ENCODE results near the gene RAB42.
A peak's percentile ranks its signal among the peaks of the same experiment; 100 is the strongest.

RAB42 gene

GRCh38 chr1:28631713-28632112 lies 39.6 kb downstream of the RAB42 start:
- H3K4me1 ChIP-seq (ENCODE audit: control insufficient read depth, insufficient read depth, low read depth, low read length) = peaks cover 1% of the 10 kb centered on the region
- peaks cover under 1% of the 10 kb centered on the region for H3K79me1 ChIP-seq (replicated peaks; ENCODE audit: low read length, poor library complexity, severe bottlenecking)
- no peak overlapping the region for H3K18ac ChIP-seq (ENCODE audit: low read depth in 1 of 2, low read length in 2 of 2)
- H2BK15ac ChIP-seq (ENCODE audit: low read depth, poor library complexity, severe bottlenecking) = no peak overlapping the region
- no peak overlapping the region for H3K4me2 ChIP-seq (ENCODE audit: low read length, poor library complexity, severe bottlenecking)
- no peak overlapping the region for H3K4me3 ChIP-seq (ENCODE audit: insufficient read depth in 1 of 2, low read depth in 1 of 2, low read length in 2 of 2)
- no peak overlapping the region for H2BK12ac ChIP-seq (ENCODE audit: low read length in 2 of 2)
- no peaks in the 10 kb centered on the region for H3K9me3 ChIP-seq (ENCODE audit: control insufficient read depth, low read length)
- no peak overlapping the region for H2BK120ac ChIP-seq (ENCODE audit: low read depth, low read length)
- no peak overlapping the region for H3K4ac ChIP-seq (ENCODE audit: low read depth in 1 of 2, low read length in 2 of 2)
- no peak overlapping the region for H4K91ac ChIP-seq (ENCODE audit: low read length)
- H3K36me3 ChIP-seq (ENCODE audit: control insufficient read depth in 1 of 2, insufficient read depth in 2 of 2, low read depth in 1 of 2, low read length in 2 of 2) = no peaks in the 10 kb centered on the region
- no peak overlapping the region for H3K27ac ChIP-seq (ENCODE audit: low read length, poor library complexity, severe bottlenecking)
- no peak overlapping the region for H3K23ac ChIP-seq (ENCODE audit: low read length in 2 of 2)
- no peak overlapping the region for H4K8ac ChIP-seq (ENCODE audit: low read length)
- H2AK5ac ChIP-seq (ENCODE audit: low read length, severe bottlenecking) = no peak overlapping the region
- no peak overlapping the region for H3K14ac ChIP-seq (ENCODE audit: low read length in 2 of 2)
- no peaks in the 10 kb centered on the region for H3K27me3 ChIP-seq (ENCODE audit: control insufficient read depth in 1 of 2, insufficient read depth in 1 of 2, low read length in 2 of 2)
- no peak overlapping the region for H3K9ac ChIP-seq (ENCODE audit: low read length)
- no peak overlapping the region for H2AFZ ChIP-seq (ENCODE audit: low read depth, low read length)
- no peak overlapping the region for H2BK5ac ChIP-seq (ENCODE audit: low read depth, low read length, poor library complexity, severe bottlenecking)
- DNase-seq = no peak
- no CpG with 5 or more reads among the region's 1 CpG for WGBS

GRCh38 chr1:28632560-28632959 lies 40.5 kb downstream of the RAB42 start:
- no peak overlapping the region for H3K4me3 ChIP-seq (ENCODE audit: insufficient read depth in 1 of 2, low read depth in 1 of 2, low read length in 2 of 2)
- no peak overlapping the region for H2BK12ac ChIP-seq (ENCODE audit: low read length in 2 of 2)
- H3K4me2 ChIP-seq (ENCODE audit: low read length, poor library complexity, severe bottlenecking) = no peak overlapping the region
- no peaks in the 10 kb centered on the region for H3K9me3 ChIP-seq (ENCODE audit: control insufficient read depth, low read length)
- H2BK15ac ChIP-seq (ENCODE audit: low read depth, poor library complexity, severe bottlenecking) = no peak overlapping the region
- no peak overlapping the region for H3K27ac ChIP-seq (ENCODE audit: low read length, poor library complexity, severe bottlenecking)
- no peak overlapping the region for H3K18ac ChIP-seq (ENCODE audit: low read depth in 1 of 2, low read length in 2 of 2)
- no peaks in the 10 kb centered on the region for H3K27me3 ChIP-seq (ENCODE audit: control insufficient read depth in 1 of 2, insufficient read depth in 1 of 2, low read length in 2 of 2)
- DNase-seq = no peak
- H3K14ac ChIP-seq (ENCODE audit: low read length in 2 of 2) = no peak overlapping the region
- H2AFZ ChIP-seq (ENCODE audit: low read depth, low read length) = no peak overlapping the region
- H4K8ac ChIP-seq (ENCODE audit: low read length) = no peak overlapping the region
- H4K91ac ChIP-seq (ENCODE audit: low read length) = no peak overlapping the region
- H3K36me3 ChIP-seq (ENCODE audit: control insufficient read depth in 1 of 2, insufficient read depth in 2 of 2, low read depth in 1 of 2, low read length in 2 of 2) = no peaks in the 10 kb centered on the region
- no peak overlapping the region for H3K9ac ChIP-seq (ENCODE audit: low read length)
- no peak overlapping the region for H2BK120ac ChIP-seq (ENCODE audit: low read depth, low read length)
- H3K79me1 ChIP-seq (replicated peaks; ENCODE audit: low read length, poor library complexity, severe bottlenecking) = peaks cover 5% of the 10 kb centered on the region
- H3K4me1 ChIP-seq (ENCODE audit: control insufficient read depth, insufficient read depth, low read depth, low read length) = peaks cover 1% of the 10 kb centered on the region
- no peak overlapping the region for H2AK5ac ChIP-seq (ENCODE audit: low read length, severe bottlenecking)
- no peak overlapping the region for H3K4ac ChIP-seq (ENCODE audit: low read depth in 1 of 2, low read length in 2 of 2)
- WGBS = 98% methylated on average over 4 of the region's 4 CpGs
- no peak overlapping the region for H2BK5ac ChIP-seq (ENCODE audit: low read depth, low read length, poor library complexity, severe bottlenecking)
- H3K23ac ChIP-seq (ENCODE audit: low read length in 2 of 2) = no peak overlapping the region

- no peak overlapping the region for H4K8ac ChIP-seq (ENCODE audit: low read length)
- no peak overlapping the region for H2AK5ac ChIP-seq (ENCODE audit: low read length, severe bottlenecking)
- H3K4me2 ChIP-seq (ENCODE audit: low read length, poor library complexity, severe bottlenecking) = no peak overlapping the region
- no peaks in the 10 kb centered on the region for H3K9me3 ChIP-seq (ENCODE audit: control insufficient read depth, low read length)
- H3K14ac ChIP-seq (ENCODE audit: low read length in 2 of 2) = no peak overlapping the region
- no peak overlapping the region for H2BK15ac ChIP-seq (ENCODE audit: low read depth, poor library complexity, severe bottlenecking)
- H3K27me3 ChIP-seq (ENCODE audit: control insufficient read depth in 1 of 2, insufficient read depth in 1 of 2, low read length in 2 of 2) = no peaks in the 10 kb centered on the region
- no peak overlapping the region for H2AFZ ChIP-seq (ENCODE audit: low read depth, low read length)
- H3K4ac ChIP-seq (ENCODE audit: low read depth in 1 of 2, low read length in 2 of 2) = no peak overlapping the region
- WGBS = 100% methylated on average over 1 of the region's 1 CpG
- H2BK12ac ChIP-seq (ENCODE audit: low read length in 2 of 2) = no peak overlapping the region
- peak overlapping the region; percentile 94 for H3K9ac ChIP-seq (ENCODE audit: low read length)
- no peak overlapping the region for H2BK120ac ChIP-seq (ENCODE audit: low read depth, low read length)
- peaks cover 9% of the 10 kb centered on the region for H3K4me1 ChIP-seq (ENCODE audit: control insufficient read depth, insufficient read depth, low read depth, low read length)
- H4K91ac ChIP-seq (ENCODE audit: low read length) = no peak overlapping the region
- H2BK5ac ChIP-seq (ENCODE audit: low read depth, low read length, poor library complexity, severe bottlenecking) = no peak overlapping the region
- DNase-seq = peak; percentile 38
- H3K23ac ChIP-seq (ENCODE audit: low read length in 2 of 2) = no peak overlapping the region
- H3K27ac ChIP-seq (ENCODE audit: low read length, poor library complexity, severe bottlenecking) = no peak overlapping the region
- H3K4me3 ChIP-seq (ENCODE audit: insufficient read depth in 1 of 2, low read depth in 1 of 2, low read length in 2 of 2) = no peak overlapping the region
- H3K36me3 ChIP-seq (ENCODE audit: control insufficient read depth in 1 of 2, insufficient read depth in 2 of 2, low read depth in 1 of 2, low read length in 2 of 2) = peaks cover 0 to 7% of the 10 kb centered on the region in 2 experiments
- H3K79me1 ChIP-seq (replicated peaks; ENCODE audit: low read length, poor library complexity, severe bottlenecking) = peaks cover 8% of the 10 kb centered on the region
- H3K18ac ChIP-seq (ENCODE audit: low read depth in 1 of 2, low read length in 2 of 2) = no peak overlapping the region
Measured at GRCh38 chr1:28640766-28641165, 48.7 kb downstream of the RAB42 start.

GRCh38 chr1:28642056-28642846 lies 50.2 kb downstream of the RAB42 start:
- H3K4me2 ChIP-seq (ENCODE audit: low read length, poor library complexity, severe bottlenecking) = peak overlapping the region; percentile 77
- peak overlapping the region in 1 of 2 experiments; percentile 95 for H3K23ac ChIP-seq (ENCODE audit: low read length in 2 of 2)
- H3K36me3 ChIP-seq (ENCODE audit: control insufficient read depth in 1 of 2, insufficient read depth in 2 of 2, low read depth in 1 of 2, low read length in 2 of 2) = peaks cover 0 to 7% of the 10 kb centered on the region in 2 experiments
- H3K14ac ChIP-seq (ENCODE audit: low read length in 2 of 2) = peak overlapping the region in 1 of 2 experiments; percentile 97
- H3K27me3 ChIP-seq (ENCODE audit: control insufficient read depth in 1 of 2, insufficient read depth in 1 of 2, low read length in 2 of 2) = no peaks in the 10 kb centered on the region
- H2BK120ac ChIP-seq (ENCODE audit: low read depth, low read length) = no peak overlapping the region
- peaks cover 3% of the 10 kb centered on the region for H3K79me1 ChIP-seq (replicated peaks; ENCODE audit: low read length, poor library complexity, severe bottlenecking)
- no peak overlapping the region for H2BK15ac ChIP-seq (ENCODE audit: low read depth, poor library complexity, severe bottlenecking)
- no peaks in the 10 kb centered on the region for H3K9me3 ChIP-seq (ENCODE audit: control insufficient read depth, low read length)
- H3K9ac ChIP-seq (ENCODE audit: low read length) = peak overlapping the region; percentile 94
- peak overlapping the region; percentile 79 for H4K8ac ChIP-seq (ENCODE audit: low read length)
- peak overlapping the region; percentile 22 for H2BK5ac ChIP-seq (ENCODE audit: low read depth, low read length, poor library complexity, severe bottlenecking)
- H2BK12ac ChIP-seq (ENCODE audit: low read length in 2 of 2) = peak overlapping the region in 1 of 2 experiments; percentile 65
- H3K4me1 ChIP-seq (ENCODE audit: control insufficient read depth, insufficient read depth, low read depth, low read length) = peaks cover 9% of the 10 kb centered on the region
- H3K27ac ChIP-seq (ENCODE audit: low read length, poor library complexity, severe bottlenecking) = peak overlapping the region; percentile 95
- H3K18ac ChIP-seq (ENCODE audit: low read depth in 1 of 2, low read length in 2 of 2) = peak overlapping the region; percentile 65 to 97
- WGBS = 3% methylated on average over 26 of the region's 26 CpGs
- H3K4me3 ChIP-seq (ENCODE audit: insufficient read depth in 1 of 2, low read depth in 1 of 2, low read length in 2 of 2) = peak overlapping the region; percentile 86 to 89
- no peak for DNase-seq
- no peak overlapping the region for H2AK5ac ChIP-seq (ENCODE audit: low read length, severe bottlenecking)
- H2AFZ ChIP-seq (ENCODE audit: low read depth, low read length) = peak overlapping the region; percentile 93
- no peak overlapping the region for H4K91ac ChIP-seq (ENCODE audit: low read length)
- peak overlapping the region in 1 of 2 experiments; percentile 86 for H3K4ac ChIP-seq (ENCODE audit: low read depth in 1 of 2, low read length in 2 of 2)

All from mesenchymal stem cell (in vitro differentiated cells and primary cell).